ENCODE measurements around the gene DGLUCY. TPM values are rescaled to one million over a fixed set of nuclear protein-coding genes. Genes with fewer than 3 reads are reported as not detected.

DGLUCY gene
- total and polyA plus RNA-seq, 2 of the 8 experiments (the other 6 are each of a cell fraction or from before 2014, with no cell fraction given), result 24.9 to 31.8 TPM

DNA sequence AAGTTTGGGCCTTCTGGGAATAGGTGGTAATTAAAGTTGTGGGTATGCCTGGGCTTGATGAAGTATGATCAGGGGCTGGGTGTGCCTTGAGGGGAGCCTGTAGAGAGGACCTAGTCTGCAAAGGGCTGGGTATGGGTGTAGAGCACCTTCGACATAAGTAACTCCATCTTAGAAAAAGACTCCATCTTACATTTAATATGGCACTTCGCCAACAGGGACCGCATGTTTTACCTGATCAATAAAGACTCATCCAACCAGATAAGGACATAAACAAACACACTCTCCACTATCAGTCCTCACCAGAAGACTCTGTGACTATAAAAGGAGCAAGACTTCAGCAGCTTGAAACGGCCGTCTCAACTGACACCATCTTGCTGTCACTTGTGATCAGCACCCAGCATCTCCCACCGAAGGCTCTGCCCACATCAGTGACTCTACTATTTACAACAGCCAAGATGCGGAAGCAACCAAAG lies 154.1 kb downstream of the DGLUCY start:
- no peak overlapping the region for H3K4me2 ChIP-seq (ENCODE audit: insufficient read depth in 1 of 2, low read depth in 2 of 2, low read length in 2 of 2)
- peaks cover 0 to 26% (median 21%) of the 10 kb centered on the region in 4 experiments; a peak in 6 of 7 replicates for H3K27me3 ChIP-seq (replicated peaks in 1 of 4; ENCODE audit: control insufficient read depth in 3 of 4, extremely low read depth in 1 of 4, insufficient read depth in 3 of 4, low read length in 3 of 4)
- H3K56ac ChIP-seq (replicated peaks; ENCODE audit: insufficient read length, low read depth, low read length), result no peak overlapping the region
- H2BK5ac ChIP-seq (ENCODE audit: low read depth, low read length), result no peak overlapping the region
- H4K8ac ChIP-seq (ENCODE audit: extremely low read depth, insufficient read depth, low read length), result no peak overlapping the region
- no peak overlapping the region for H3K23ac ChIP-seq (ENCODE audit: insufficient read length)
- H3K4me1 ChIP-seq (replicated peaks in 1 of 4; ENCODE audit: control insufficient read depth in 3 of 4, insufficient read depth in 4 of 4, low read length in 3 of 4), result peaks cover 0 to 6% (median 1%) of the 10 kb centered on the region in 4 experiments; a peak in 6 of 7 replicates
- FAIRE-seq, result no peak
- 91% methylated on average over 7 of the region's 7 CpGs; no CpG with 5 or more reads in 1 of the 2 experiments for WGBS, 2 experiments (ENCODE audit: extremely low coverage in 1 of 2, insufficient coverage in 1 of 2, insufficient read length in 1 of 2, insufficient replicate concordance in 2 of 2, low coverage in 1 of 2, low lambda C conversion rate in 2 of 2, missing lambda C conversion rate in 1 of 2)
- H3K4ac ChIP-seq (replicated peaks; ENCODE audit: insufficient read length, low read depth, low read length), result no peak overlapping the region
- H4K5ac ChIP-seq (ENCODE audit: insufficient read length, low read depth, low read length), result no peak overlapping the region
- H3K79me1 ChIP-seq (ENCODE audit: low read depth, low read length), result no peaks in the 10 kb centered on the region
- DNase-seq (ENCODE audit: low read depth in 1 of 2, low spot score in 2 of 2), result no peak
- CTCF ChIA-PET (ENCODE audit: partially characterized antibody), result interaction anchor here (1.6 to 7.3 kb wide), 5 partner anchors 10 to 92 kb away, joined by 6 to 57 read pairs (median 12); no protein-coding TSS in a partner anchor
- H3K9ac ChIP-seq (replicated peaks in 1 of 4; ENCODE audit: extremely low read depth in 1 of 4, low read depth in 3 of 4, low read length in 3 of 4), result no peak overlapping the region
- peaks cover 10% of the 10 kb centered on the region; the same call in 1 of the 2 replicates for H3K23me2 ChIP-seq (ENCODE audit: low read depth, low read length)
- POLR2A ChIA-PET (ENCODE audit: partially characterized antibody), result interaction anchor here (1.2 kb wide), 1 partner anchor 17 kb away, joined by 3 read pairs; no protein-coding TSS in a partner anchor
- H2BK15ac ChIP-seq (ENCODE audit: low read length), result no peak overlapping the region
- peaks cover 0 to 3% of the 10 kb centered on the region in 2 experiments for H4K20me1 ChIP-seq (replicated peaks in 1 of 2; ENCODE audit: control insufficient read depth in 1 of 2, insufficient read depth in 2 of 2, low read length in 2 of 2)
- no peak overlapping the region for H2BK12ac ChIP-seq (ENCODE audit: low read depth, low read length)
- H4K91ac ChIP-seq (replicated peaks; ENCODE audit: insufficient read length, low read length), result no peak overlapping the region
- no peaks in the 10 kb centered on the region for H3K79me2 ChIP-seq (ENCODE audit: control insufficient read depth in 1 of 2, insufficient read depth in 2 of 2, low read length in 2 of 2)
- peaks cover 0 to 14% (median 1%) of the 10 kb centered on the region in 4 experiments; a peak in 3 of 8 replicates for H3K36me3 ChIP-seq (ENCODE audit: control insufficient read depth in 2 of 4, insufficient read depth in 4 of 4, low read length in 3 of 4)
- H3K9me3 ChIP-seq (ENCODE audit: insufficient read depth in 2 of 2, low read depth in 1 of 2, low read length in 1 of 2), result no peaks in the 10 kb centered on the region
- H3K18ac ChIP-seq (ENCODE audit: extremely low read depth, low read length), result no peak overlapping the region
- no peak overlapping the region for H2BK20ac ChIP-seq (ENCODE audit: low read length)
- H3K27ac ChIP-seq (ENCODE audit: low read depth, low read length), result no peak overlapping the region
- H2AK5ac ChIP-seq (ENCODE audit: low read depth, low read length), result no peak overlapping the region
- no peak overlapping the region for H2BK120ac ChIP-seq (replicated peaks; ENCODE audit: low read depth, low read length)
- H2AFZ ChIP-seq (ENCODE audit: low read length), result no peak overlapping the region
- no peak overlapping the region for H3K14ac ChIP-seq (ENCODE audit: insufficient read length)
- no peak overlapping the region for H3K4me3 ChIP-seq (ENCODE audit: extremely low read depth in 1 of 4, insufficient read depth in 2 of 4, low read depth in 3 of 4, low read length in 4 of 4)
- TF ChIP-seq TCF12 (IDR thresholded peaks at IDR 0.05; ENCODE audit: low read depth, low read length), result no peak
- TF ChIP-seq KDM1A (IDR thresholded peaks at IDR 0.05; ENCODE audit: borderline replicate concordance, low read length), result no peak
- no peak for TF ChIP-seq SP2 (IDR thresholded peaks at IDR 0.05; ENCODE audit: low read length)
- no peak for TF ChIP-seq CEBPB (IDR thresholded peaks at IDR 0.05; ENCODE audit: low read depth, low read length)
- no peak for TF ChIP-seq SRF (IDR thresholded peaks at IDR 0.05; ENCODE audit: low read depth, low read length)
- no peak for TF ChIP-seq SP1 (IDR thresholded peaks at IDR 0.05; ENCODE audit: low read depth, low read length)
- TF ChIP-seq, protein P1, sequence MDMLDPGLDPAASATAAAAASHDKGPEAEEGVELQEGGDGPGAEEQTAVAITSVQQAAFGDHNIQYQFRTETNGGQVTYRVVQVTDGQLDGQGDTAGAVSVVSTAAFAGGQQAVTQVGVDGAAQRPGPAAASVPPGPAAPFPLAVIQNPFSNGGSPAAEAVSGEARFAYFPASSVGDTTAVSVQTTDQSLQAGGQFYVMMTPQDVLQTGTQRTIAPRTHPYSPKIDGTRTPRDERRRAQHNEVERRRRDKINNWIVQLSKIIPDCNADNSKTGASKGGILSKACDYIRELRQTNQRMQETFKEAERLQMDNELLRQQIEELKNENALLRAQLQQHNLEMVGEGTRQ (IDR thresholded peaks at IDR 0.05; ENCODE audit: low read length), result no peak
- TF ChIP-seq POLR2A (IDR thresholded peaks at IDR 0.05; ENCODE audit: control extremely low read depth in 1 of 2, low read depth in 2 of 2, low read length in 2 of 2), result no peak
- no peak for TF ChIP-seq NRF1 (IDR thresholded peaks at IDR 0.05; ENCODE audit: low read depth, low read length)
- no peak for TF ChIP-seq RNF2 (IDR thresholded peaks at IDR 0.05; ENCODE audit: borderline replicate concordance, low read depth, low read length, missing control alignments, poor library complexity, severe bottlenecking)
- TF ChIP-seq ASH2L (IDR thresholded peaks at IDR 0.05; ENCODE audit: low read length), result no peak
- no peak for TF ChIP-seq YY1 (IDR thresholded peaks at IDR 0.05; ENCODE audit: low read depth, low read length)
- no peak for TF ChIP-seq SUZ12 (IDR thresholded peaks at IDR 0.05; ENCODE audit: low read length)
- TF ChIP-seq HDAC6 (IDR thresholded peaks at IDR 0.05; ENCODE audit: low read depth, low read length), result no peak
